HEK293 (cell line): Measurements from ENCODE around the gene NDUFA1.

Experiments used
- CTCF ChIA-PET: fragments of 350-600 bp; formaldehyde crosslinking; extraction: SDS; loops from one replicate; lab custom pipeline; 2021; ENCODE audit warnings: antibody characterized with exemption; lab: Yijun Ruan, JAX
- POLR2A ChIA-PET: fragments of 300-600 bp; formaldehyde crosslinking; extraction: SDS; loops from one replicate; lab custom pipeline; 2020; ENCODE audit warnings: antibody characterized with exemption, inconsistent platforms; lab: Yijun Ruan, JAX
- H3K27ac ChIP-seq: fragments of 200-500 bp; sonication (Bioruptor generic); 2 replicates; pipeline ENCODE4 v1.5.1; 2014; ENCODE audit warnings: low read depth, low read length, control low read depth, inconsistent platforms; ENCODE audit errors: extremely low read depth
- H3K36me3 ChIP-seq, 2 experiments: fragments of 200-500 bp in 1 of 2; sonication (Bioruptor generic) in 1 of 2; 1 replicate in 1 of 2; 2 replicates in 1 of 2; pipeline ENCODE4 v1.5.1; 2014 to 2017; ENCODE audit warnings: inconsistent platforms in 2 of 2, low read length in 2 of 2; ENCODE audit not compliant: control insufficient read depth in 2 of 2, insufficient read depth in 1 of 2
- H3K4me1 ChIP-seq: fragments of 200-500 bp; sonication (Bioruptor generic); 2 replicates; pipeline ENCODE4 v1.5.1; 2014; ENCODE audit warnings: mild to moderate bottlenecking, low read length, inconsistent platforms; ENCODE audit not compliant: control insufficient read depth, insufficient read depth
- H3K4me3 ChIP-seq: 2 replicates; pipeline ENCODE4 v1.5.1; 2011; ENCODE audit warnings: low read depth, mild to moderate bottlenecking, control low read depth, low read length, moderate library complexity
- H3K9me3 ChIP-seq: fragments of 200-500 bp; sonication (Bioruptor generic); 2 replicates; pipeline ENCODE4 v1.5.1; 2014; ENCODE audit warnings: low read depth, low read length, inconsistent platforms; ENCODE audit not compliant: control insufficient read depth, insufficient read depth
- EGR2 ChIP-seq: fragments of 450-650 bp; formaldehyde crosslinking; IDR thresholded peaks from 2 replicates; pipeline ENCODE4 v1.5.1; 2016; ENCODE audit warnings: low read depth, missing biosample characterization, missing genetic modification characterization
- ELK4 ChIP-seq: IDR thresholded peaks from 2 replicates; pipeline ENCODE4 v1.6.1; 2011; ENCODE audit warnings: mild to moderate bottlenecking, low read depth, low read length, borderline replicate concordance
- FEZF1 ChIP-seq: fragments of 450-650 bp; formaldehyde crosslinking; IDR thresholded peaks from 2 replicates; pipeline ENCODE4 v1.5.1; 2016; ENCODE audit warnings: missing biosample characterization, missing genetic modification characterization
- GLI2 ChIP-seq: fragments of 450-650 bp; formaldehyde crosslinking; IDR thresholded peaks from 2 replicates; pipeline ENCODE4; 2017; ENCODE audit warnings: missing biosample characterization, missing genetic modification characterization, low read depth, borderline replicate concordance
- GLI4 ChIP-seq: fragments of 450-650 bp; formaldehyde crosslinking; IDR thresholded peaks from 2 replicates; pipeline ENCODE4 v1.5.1; 2016; ENCODE audit warnings: missing biosample characterization, missing genetic modification characterization
- MZF1 ChIP-seq: fragments of 450-650 bp; formaldehyde crosslinking; IDR thresholded peaks from 2 replicates; pipeline ENCODE4 v1.5.1; 2017; ENCODE audit warnings: missing biosample characterization, missing genetic modification characterization, borderline replicate concordance
- OSR2 ChIP-seq: fragments of 450-650 bp; formaldehyde crosslinking; IDR thresholded peaks from 2 replicates; pipeline ENCODE4 v1.5.1; 2016; ENCODE audit warnings: missing biosample characterization, missing genetic modification characterization
- OVOL3 ChIP-seq: fragments of 450-650 bp; formaldehyde crosslinking; IDR thresholded peaks from 2 replicates; pipeline ENCODE4 v1.5.1; 2016; ENCODE audit warnings: missing biosample characterization, missing genetic modification characterization
- REPIN1 ChIP-seq: fragments of 450-650 bp; formaldehyde crosslinking; IDR thresholded peaks from 2 replicates; pipeline ENCODE4 v1.5.1; 2017; ENCODE audit warnings: missing biosample characterization, missing genetic modification characterization, low read depth
- SP3 ChIP-seq: fragments of 450-650 bp; formaldehyde crosslinking; IDR thresholded peaks from 2 replicates; pipeline ENCODE4 v1.5.1; 2016; ENCODE audit warnings: missing biosample characterization, missing genetic modification characterization
- WT1 ChIP-seq: fragments of 450-650 bp; formaldehyde crosslinking; IDR thresholded peaks from 2 replicates; pipeline ENCODE4 v1.5.1; 2016; ENCODE audit warnings: missing biosample characterization, missing genetic modification characterization
- ZBTB1 ChIP-seq: fragments of 450-650 bp; formaldehyde crosslinking; IDR thresholded peaks from 2 replicates; pipeline ENCODE4 v1.5.1; 2016; ENCODE audit warnings: missing biosample characterization, missing genetic modification characterization
- ZBTB21 ChIP-seq: fragments of 450-650 bp; formaldehyde crosslinking; IDR thresholded peaks from 2 replicates; pipeline ENCODE4 v1.5.1; 2017; ENCODE audit warnings: missing biosample characterization, missing genetic modification characterization
- ZIC2 ChIP-seq: fragments of 450-650 bp; formaldehyde crosslinking; IDR thresholded peaks from 2 replicates; pipeline ENCODE4 v1.5.1; 2016; ENCODE audit warnings: missing biosample characterization, missing genetic modification characterization
- ZNF202 ChIP-seq: fragments of 450-650 bp; formaldehyde crosslinking; IDR thresholded peaks from 2 replicates; pipeline ENCODE4 v1.5.1; 2016; ENCODE audit warnings: missing biosample characterization, missing genetic modification characterization, borderline replicate concordance
- ZNF24 ChIP-seq: fragments of 450-650 bp; formaldehyde crosslinking; IDR thresholded peaks from 2 replicates; pipeline ENCODE4 v1.5.1; 2016; ENCODE audit warnings: missing biosample characterization, missing genetic modification characterization
- ZNF26 ChIP-seq: fragments of 450-650 bp; formaldehyde crosslinking; IDR thresholded peaks from 2 replicates; pipeline ENCODE4 v1.5.1; 2016; ENCODE audit warnings: missing biosample characterization, missing genetic modification characterization
- ZNF266 ChIP-seq: fragments of 450-650 bp; formaldehyde crosslinking; IDR thresholded peaks from 2 replicates; pipeline ENCODE4 v1.5.1; 2016; ENCODE audit warnings: missing biosample characterization, missing genetic modification characterization, low read depth
- ZNF280D ChIP-seq: fragments of 450-650 bp; formaldehyde crosslinking; IDR thresholded peaks from 2 replicates; pipeline ENCODE4 v1.5.1; 2016; ENCODE audit warnings: missing biosample characterization, missing genetic modification characterization
- ZNF302 ChIP-seq: fragments of 450-650 bp; formaldehyde crosslinking; IDR thresholded peaks from 2 replicates; pipeline ENCODE4 v1.5.1; 2016; ENCODE audit warnings: missing biosample characterization, missing genetic modification characterization, low read depth
- ZNF335 ChIP-seq: fragments of 450-650 bp; formaldehyde crosslinking; conservative IDR thresholded peaks from 2 replicates; pipeline ENCODE4 v1.5.1; 2016; ENCODE audit warnings: missing biosample characterization, missing genetic modification characterization
- ZNF488 ChIP-seq: fragments of 450-650 bp; formaldehyde crosslinking; IDR thresholded peaks from 2 replicates; pipeline ENCODE4 v1.5.1; 2016; ENCODE audit warnings: missing biosample characterization, missing genetic modification characterization
- ZNF549 ChIP-seq: fragments of 450-650 bp; IDR thresholded peaks from 2 replicates; pipeline ENCODE4 v1.5.1; 2018; ENCODE audit warnings: missing biosample characterization, missing genetic modification characterization, mild to moderate bottlenecking, inconsistent platforms, moderate library complexity
- ZNF558 ChIP-seq: fragments of 450-650 bp; formaldehyde crosslinking; IDR thresholded peaks from 2 replicates; pipeline ENCODE4 v1.5.1; 2016; ENCODE audit warnings: missing biosample characterization, missing genetic modification characterization
- ZNF571 ChIP-seq: fragments of 450-650 bp; formaldehyde crosslinking; IDR thresholded peaks from 2 replicates; pipeline ENCODE4 v1.5.0; 2017; ENCODE audit warnings: missing biosample characterization, missing genetic modification characterization
- ZNF626 ChIP-seq: fragments of 450-650 bp; sonication (Bioruptor Pico); formaldehyde crosslinking; IDR thresholded peaks from 2 replicates; pipeline ENCODE4 v1.5.1; 2018; ENCODE audit warnings: missing biosample characterization, missing genetic modification characterization, inconsistent platforms
- ZNF768 ChIP-seq: fragments of 450-650 bp; formaldehyde crosslinking; IDR thresholded peaks from 2 replicates; pipeline ENCODE4 v1.5.1; 2018; ENCODE audit warnings: missing biosample characterization, mild to moderate bottlenecking, missing genetic modification characterization
- ZSCAN30 ChIP-seq: fragments of 450-650 bp; IDR thresholded peaks from 2 replicates; pipeline ENCODE4 v1.5.1; 2018; ENCODE audit warnings: missing biosample characterization, mild to moderate bottlenecking, missing genetic modification characterization, moderate library complexity
- ZXDB ChIP-seq: fragments of 450-650 bp; formaldehyde crosslinking; IDR thresholded peaks from 2 replicates; pipeline ENCODE4 v1.5.1; 2016; ENCODE audit warnings: missing biosample characterization, missing genetic modification characterization
- TF ChIP-seq, protein P1 (sequence below): fragments of 450-650 bp; formaldehyde crosslinking; IDR thresholded peaks from 2 replicates; pipeline ENCODE4 v1.5.1; 2016; ENCODE audit warnings: missing biosample characterization, missing genetic modification characterization

The NDUFA1 gene

GRCh38 chrX:119871599-119872395 is at the start of gene NDUFA1, which contains the start of gene RNF113A:
NDUFA1 (plus strand) TSS chrX:119871832; CDS start chrX:119871912, 80 bp downstream.
RNF113A (minus strand) TSS chrX:119871733; CDS start chrX:119871613, 120 bp downstream.
- ChIA-PET POLR2A (interaction anchor here (0.8 to 2.9 kb wide), 7 partner anchors 11 to 266 kb away, joined by 3 to 33 read pairs (median 8); partner anchors contain the start of genes RPL39 and UPF3B), CTCF (interaction anchor here (0.7 to 3.0 kb wide), 3 partner anchors 9 to 342 kb away, joined by 3 to 9 read pairs (median 5); no protein-coding TSS in a partner anchor)
- peak within 1 kb of the TSS; percentile 59 for H3K4me3 ChIP-seq
- TF ChIP-seq ZBTB21 (tag by site-specific recombination) (no peak), ZNF266 (tag by site-specific recombination) (no peak), ZNF558 (tag by site-specific recombination) (no peak), ZNF302 (tag by site-specific recombination) (no peak), ZXDB (tag by site-specific recombination) (peak; percentile 81), WT1 (tag by site-specific recombination) (no peak), ZNF26 (no peak), GLI4 (tag by site-specific recombination) (no peak), ZNF335 (tag by site-specific recombination) (peak; percentile 86), ZNF24 (tag by site-specific recombination) (0 out of 2 replicates have a peak, but pooled peaks have one; percentile 13), ZNF626 (no peak), ZNF571 (tag by site-specific recombination) (no peak), SP3 (peak; percentile 60), ZNF549 (tag by site-specific recombination) (no peak), EGR2 (tag by site-specific recombination) (no peak), GLI2 (tag by site-specific recombination) (no peak), ZNF768 (tag by site-specific recombination) (no peak), ZNF488 (tag by site-specific recombination) (no peak), ZBTB1 (tag by site-specific recombination) (no peak), OSR2 (tag by site-specific recombination) (no peak), ZSCAN30 (peak; percentile 42; the same call in 1 of the 2 replicates), OVOL3 (0 out of 2 replicates have a peak, but pooled peaks have one; percentile 33), ELK4 (no peak), MZF1 (tag by site-specific recombination) (no peak), ZNF202 (tag by site-specific recombination) (no peak), REPIN1 (no peak), ZIC2 (tag by site-specific recombination) (peak; percentile 17; the same call in 1 of the 2 replicates), FEZF1 (tag by site-specific recombination) (no peak), ZNF280D (tag by site-specific recombination) (no peak)
- TF ChIP-seq, protein P1, sequence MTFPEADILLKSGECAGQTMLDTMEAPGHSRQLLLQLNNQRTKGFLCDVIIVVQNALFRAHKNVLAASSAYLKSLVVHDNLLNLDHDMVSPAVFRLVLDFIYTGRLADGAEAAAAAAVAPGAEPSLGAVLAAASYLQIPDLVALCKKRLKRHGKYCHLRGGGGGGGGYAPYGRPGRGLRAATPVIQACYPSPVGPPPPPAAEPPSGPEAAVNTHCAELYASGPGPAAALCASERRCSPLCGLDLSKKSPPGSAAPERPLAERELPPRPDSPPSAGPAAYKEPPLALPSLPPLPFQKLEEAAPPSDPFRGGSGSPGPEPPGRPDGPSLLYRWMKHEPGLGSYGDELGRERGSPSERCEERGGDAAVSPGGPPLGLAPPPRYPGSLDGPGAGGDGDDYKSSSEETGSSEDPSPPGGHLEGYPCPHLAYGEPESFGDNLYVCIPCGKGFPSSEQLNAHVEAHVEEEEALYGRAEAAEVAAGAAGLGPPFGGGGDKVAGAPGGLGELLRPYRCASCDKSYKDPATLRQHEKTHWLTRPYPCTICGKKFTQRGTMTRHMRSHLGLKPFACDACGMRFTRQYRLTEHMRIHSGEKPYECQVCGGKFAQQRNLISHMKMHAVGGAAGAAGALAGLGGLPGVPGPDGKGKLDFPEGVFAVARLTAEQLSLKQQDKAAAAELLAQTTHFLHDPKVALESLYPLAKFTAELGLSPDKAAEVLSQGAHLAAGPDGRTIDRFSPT (tag by site-specific recombination): peak; percentile 77

More at GRCh38 chrX:119871599-119872395, at the start of gene NDUFA1, which contains the start of gene RNF113A:
- H3K4me1 ChIP-seq: no peaks in the 10 kb centered on the region
- H3K36me3 ChIP-seq: peaks cover 12 to 14% of the 10 kb centered on the region in 2 experiments
- H3K9me3 ChIP-seq: no peaks in the 10 kb centered on the region
- peak within 1 kb of the TSS; percentile 90 for H3K27ac ChIP-seq
